Muscle layer of duodenum (tissue), 2 donors: ENCODE measurements around the gene ULK4.

Experiments used
- H3K27ac ChIP-seq: one replicate; pipeline ENCODE4 v1.7.0; 2013; ENCODE audit warnings: mild to moderate bottlenecking, low read length
- H3K27me3 ChIP-seq: one replicate; pipeline ENCODE4 v1.7.0; 2013; ENCODE audit warnings: low read depth, mild to moderate bottlenecking, control low read depth, low read length
- H3K36me3 ChIP-seq, 2 donors: one replicate each; pipeline ENCODE4 v1.7.0; 2013; ENCODE audit warnings: low read length in 2 of 2, control low read depth in 1 of 2, mild to moderate bottlenecking in 1 of 2; ENCODE audit not compliant: insufficient read depth in 2 of 2, control insufficient read depth in 1 of 2
- H3K4me1 ChIP-seq, 2 donors: one replicate each; pipeline ENCODE4 v1.7.0; 2013; ENCODE audit warnings: low read length in 2 of 2, mild to moderate bottlenecking in 2 of 2, control low read depth in 1 of 2, moderate library complexity in 1 of 2; ENCODE audit not compliant: insufficient read depth in 2 of 2, control insufficient read depth in 1 of 2
- H3K4me3 ChIP-seq, 2 donors: one replicate each; pipeline ENCODE4 v1.7.0; 2013; ENCODE audit warnings: low read length in 2 of 2, low read depth in 1 of 2, mild to moderate bottlenecking in 1 of 2
- H3K9me3 ChIP-seq, 2 donors: one replicate each; pipeline ENCODE4 v1.7.0; 2013; ENCODE audit warnings: low read length in 2 of 2, control low read depth in 1 of 2, mild to moderate bottlenecking in 1 of 2; ENCODE audit not compliant: control insufficient read depth in 1 of 2
- donor health status: healthy.

Gene ULK4

DNA sequence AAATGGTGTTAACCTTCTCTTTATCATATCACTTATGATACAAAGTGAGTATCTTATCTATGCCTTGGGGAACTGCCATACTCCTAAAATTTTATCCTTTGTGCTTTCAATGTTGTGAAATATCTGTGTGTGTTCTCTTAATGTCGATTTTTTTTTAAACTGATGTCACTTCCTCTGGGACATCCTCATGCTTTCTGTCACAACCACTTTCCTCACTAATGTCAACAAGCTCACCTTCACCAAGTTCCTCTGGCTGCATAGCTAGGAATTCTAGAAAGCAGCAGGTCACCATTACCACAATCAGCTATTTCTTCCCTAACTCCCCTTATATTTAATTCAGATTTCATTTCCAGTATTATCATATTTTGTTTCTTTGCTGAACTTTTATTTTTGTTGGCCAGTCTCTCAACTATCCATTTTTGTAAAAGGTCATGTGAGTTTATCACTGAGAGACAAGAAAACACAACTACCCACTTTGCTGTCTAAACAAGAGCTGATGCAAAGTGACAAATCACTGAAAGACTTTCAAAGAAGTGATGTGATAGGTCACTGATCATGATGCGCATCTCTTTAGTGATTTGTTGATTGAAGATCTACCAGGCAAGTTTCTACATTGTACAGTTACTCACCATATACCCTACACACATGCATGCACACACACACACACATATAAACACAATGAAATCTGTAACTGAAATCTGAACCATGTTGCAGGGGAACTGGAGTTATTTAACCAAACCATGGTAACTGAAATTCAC, 369.0 kb downstream of the ULK4 start:
- Histone ChIP-seq H3K27ac (no peak overlapping the region), H3K4me3 (no peak overlapping the region), H3K36me3 (no peaks in the 10 kb centered on the region), H3K4me1 (no peaks in the 10 kb centered on the region), H3K27me3 (no peaks in the 10 kb centered on the region), H3K9me3 (no peaks in the 10 kb centered on the region)

DNA sequence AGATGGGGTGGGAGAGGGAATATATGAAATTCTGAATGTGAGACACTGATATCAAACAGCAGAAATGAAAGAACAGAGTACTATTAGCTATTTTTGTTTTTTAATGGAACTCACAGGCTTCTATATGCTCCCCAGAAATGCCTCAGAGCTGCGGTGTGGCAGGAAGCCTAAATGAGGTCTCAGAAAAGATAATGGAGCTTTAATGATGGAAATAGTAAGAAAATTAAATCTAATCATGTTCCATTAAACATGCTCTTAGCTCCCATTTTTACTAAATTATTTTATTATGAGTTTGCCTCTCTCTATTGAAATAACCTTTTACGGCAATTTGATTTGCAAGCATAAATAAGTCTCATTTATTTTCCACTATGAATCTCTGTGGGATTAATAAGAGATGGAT, 378.9 kb downstream of the ULK4 start:
- Histone ChIP-seq H3K9me3 (no peaks in the 10 kb centered on the region), H3K4me1 (no peaks in the 10 kb centered on the region), H3K27ac (no peak overlapping the region), H3K27me3 (no peaks in the 10 kb centered on the region), H3K36me3 (no peaks in the 10 kb centered on the region), H3K4me3 (no peak overlapping the region)

DNA sequence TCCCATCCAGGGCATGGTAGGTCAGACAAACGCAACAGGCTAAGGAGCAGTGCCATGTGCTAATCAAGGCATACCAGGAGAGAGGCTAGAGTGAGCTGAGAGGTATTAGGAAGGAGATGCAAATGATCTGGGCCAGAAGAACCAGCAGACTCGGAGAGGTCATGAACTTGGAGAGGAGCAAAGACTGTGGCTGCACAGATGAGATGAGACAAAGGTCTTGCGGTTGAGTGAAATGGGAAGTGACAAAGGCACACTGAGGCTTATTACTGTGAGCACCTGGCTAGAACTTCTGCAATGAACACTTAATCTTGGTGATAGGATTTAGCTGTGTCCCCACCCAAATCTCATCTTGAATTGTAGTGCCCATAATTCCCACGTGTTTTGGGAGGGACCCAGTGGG, 380.2 kb downstream of the ULK4 start:
- Histone ChIP-seq H3K9me3 (no peaks in the 10 kb centered on the region), H3K27me3 (no peaks in the 10 kb centered on the region), H3K36me3 (no peaks in the 10 kb centered on the region), H3K27ac (no peak overlapping the region), H3K4me3 (no peak overlapping the region), H3K4me1 (no peaks in the 10 kb centered on the region)

DNA sequence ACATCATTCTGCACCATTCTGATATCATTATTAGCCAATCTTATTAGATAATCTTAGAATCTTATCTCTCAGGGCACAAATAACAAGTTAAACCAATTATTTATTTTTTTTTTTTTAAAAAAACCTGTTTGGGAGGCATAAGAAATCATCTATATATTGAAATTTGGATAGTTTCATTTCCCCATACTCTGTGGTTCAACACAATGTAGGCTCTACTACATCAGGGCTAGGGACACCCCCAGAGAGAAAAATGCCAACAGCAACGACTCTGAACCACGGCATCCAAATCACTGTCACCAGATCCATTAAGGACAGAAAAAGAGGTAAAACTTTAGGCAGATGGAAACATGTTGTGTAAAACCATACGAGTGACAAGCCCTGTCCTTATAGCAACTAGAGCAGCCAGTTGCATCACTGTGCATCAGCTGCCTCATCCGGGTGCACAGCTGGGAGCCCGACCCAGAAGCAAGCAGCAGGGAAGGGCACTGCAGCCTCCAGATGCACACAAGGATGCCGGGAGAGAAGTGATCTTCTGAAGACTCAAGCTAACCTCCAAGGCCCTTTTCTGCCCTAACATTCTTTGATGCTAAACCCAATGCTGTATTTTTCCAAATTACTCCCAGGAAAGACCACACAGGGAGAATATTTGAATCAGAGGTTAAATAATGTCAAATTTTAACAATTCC, 381.5 kb downstream of the ULK4 start:
- Histone ChIP-seq H3K27ac (no peak overlapping the region), H3K27me3 (no peaks in the 10 kb centered on the region), H3K9me3 (no peaks in the 10 kb centered on the region), H3K36me3 (no peaks in the 10 kb centered on the region), H3K4me3 (no peak overlapping the region), H3K4me1 (no peaks in the 10 kb centered on the region)

DNA sequence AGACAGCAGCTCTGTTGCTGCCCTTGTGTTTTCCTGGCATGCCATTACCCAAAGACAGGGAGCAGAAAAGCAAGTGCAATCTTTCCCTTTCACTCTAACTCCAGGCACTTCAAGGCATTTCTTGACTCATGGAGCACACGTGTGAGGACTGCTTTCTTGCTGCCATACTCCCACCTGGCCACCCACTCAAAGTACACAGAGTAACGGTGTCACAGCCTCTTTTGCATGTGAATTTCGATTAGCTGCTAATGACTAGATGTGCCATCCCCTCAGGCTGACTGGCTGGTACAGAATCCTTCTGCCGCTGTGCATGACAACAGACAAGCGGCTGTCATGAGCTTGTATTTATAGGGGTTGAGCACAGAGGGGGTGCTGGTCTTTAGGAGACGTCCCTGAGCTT, 382.0 kb downstream of the ULK4 start:
- no peaks in the 10 kb centered on the region for H3K36me3 ChIP-seq
- no peaks in the 10 kb centered on the region for H3K27me3 ChIP-seq
- no peaks in the 10 kb centered on the region for H3K9me3 ChIP-seq
- no peak overlapping the region for H3K4me3 ChIP-seq
- H3K4me1 ChIP-seq, result no peaks in the 10 kb centered on the region
- H3K27ac ChIP-seq, result no peak overlapping the region

DNA sequence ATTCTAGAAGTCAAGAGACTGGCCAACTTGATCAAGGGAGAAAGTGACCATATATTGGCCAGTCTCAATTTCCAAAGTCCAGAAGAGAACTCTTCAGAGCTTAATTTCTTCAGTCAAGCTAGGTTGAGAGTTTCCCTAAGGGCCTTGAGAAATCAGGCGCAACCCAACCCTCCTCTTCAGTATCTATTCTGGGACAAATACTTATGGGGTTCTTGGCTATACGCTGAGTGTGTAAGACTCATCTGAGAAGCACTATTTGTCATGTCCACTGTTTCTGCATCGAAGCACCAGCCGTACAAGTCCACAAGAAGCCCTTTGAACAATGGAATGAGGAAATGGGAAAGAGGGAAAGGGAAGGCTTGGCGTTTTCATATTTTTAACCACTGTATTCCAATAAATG, 383.1 kb downstream of the ULK4 start:
- no peak overlapping the region for H3K4me3 ChIP-seq
- H3K27me3 ChIP-seq, result no peaks in the 10 kb centered on the region
- no peaks in the 10 kb centered on the region for H3K36me3 ChIP-seq
- H3K9me3 ChIP-seq, result no peaks in the 10 kb centered on the region
- H3K4me1 ChIP-seq, result no peaks in the 10 kb centered on the region
- H3K27ac ChIP-seq, result no peak overlapping the region

DNA sequence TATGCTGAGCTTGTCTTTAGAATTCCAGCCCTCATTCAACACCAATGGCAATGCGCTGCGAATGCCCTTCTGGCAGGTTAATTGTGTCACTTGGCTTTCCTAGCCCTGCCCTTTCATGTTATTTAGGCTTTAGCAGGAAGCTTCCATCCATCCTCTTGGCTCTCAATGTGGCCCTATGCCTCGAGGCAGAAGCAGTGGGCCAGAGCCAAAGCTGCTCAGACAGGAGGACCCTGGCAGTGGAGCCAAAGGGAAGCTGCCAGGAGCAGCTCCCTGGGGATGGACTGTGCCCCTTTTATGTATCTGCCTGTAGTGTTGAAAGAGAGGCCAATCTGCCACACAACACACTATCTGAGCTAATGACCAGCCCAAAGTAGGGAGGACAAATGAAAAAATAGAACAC, 386.2 kb downstream of the ULK4 start:
- Histone ChIP-seq H3K27ac (no peak overlapping the region), H3K36me3 (no peaks in the 10 kb centered on the region), H3K9me3 (no peaks in the 10 kb centered on the region), H3K27me3 (no peaks in the 10 kb centered on the region), H3K4me3 (no peak overlapping the region), H3K4me1 (no peaks in the 10 kb centered on the region)

DNA sequence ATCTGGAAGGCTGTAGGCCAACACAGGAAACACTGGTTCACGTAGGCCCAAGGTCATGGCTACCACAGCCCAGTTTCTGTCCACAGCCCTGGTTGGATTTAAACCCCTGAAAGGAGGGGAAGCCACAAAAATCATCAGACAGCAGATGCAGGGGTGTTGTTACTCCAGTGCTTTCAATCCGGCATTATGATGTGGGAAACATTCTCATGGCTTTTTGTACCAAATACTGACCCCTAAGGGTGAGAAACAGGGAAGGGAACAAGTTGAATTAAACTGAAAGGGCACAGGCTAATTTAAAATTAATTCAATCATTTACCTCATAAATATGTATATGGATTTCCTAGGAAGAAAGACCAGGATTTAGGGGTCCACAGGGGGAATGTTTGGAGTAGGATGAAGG, 387.0 kb downstream of the ULK4 start:
- H3K4me3 ChIP-seq, result no peak overlapping the region
- no peaks in the 10 kb centered on the region for H3K27me3 ChIP-seq
- no peaks in the 10 kb centered on the region for H3K36me3 ChIP-seq
- no peaks in the 10 kb centered on the region for H3K9me3 ChIP-seq
- H3K27ac ChIP-seq, result no peak overlapping the region
- no peaks in the 10 kb centered on the region for H3K4me1 ChIP-seq

DNA sequence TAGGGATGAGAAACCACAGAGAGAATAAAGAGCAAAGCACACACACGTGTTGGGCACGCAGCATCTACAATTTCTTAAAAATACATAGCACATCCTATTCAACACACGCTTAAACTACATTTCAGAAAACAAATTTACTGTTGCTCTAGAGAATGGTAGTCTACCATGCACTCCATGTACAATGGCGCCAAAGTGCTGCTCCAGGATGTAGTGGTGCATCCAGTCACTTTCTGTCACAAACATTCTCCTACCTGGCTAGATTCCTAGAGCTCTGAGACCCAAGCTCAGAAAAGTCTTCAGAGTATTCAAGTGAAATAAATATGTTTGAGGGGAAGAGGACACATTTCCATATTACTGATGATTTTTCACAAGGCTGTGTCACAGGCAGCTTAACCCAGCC, 388.3 kb downstream of the ULK4 start:
- Histone ChIP-seq H3K9me3 (no peaks in the 10 kb centered on the region), H3K4me3 (no peak overlapping the region), H3K27ac (no peak overlapping the region), H3K27me3 (no peaks in the 10 kb centered on the region), H3K36me3 (no peaks in the 10 kb centered on the region), H3K4me1 (no peaks in the 10 kb centered on the region)

DNA sequence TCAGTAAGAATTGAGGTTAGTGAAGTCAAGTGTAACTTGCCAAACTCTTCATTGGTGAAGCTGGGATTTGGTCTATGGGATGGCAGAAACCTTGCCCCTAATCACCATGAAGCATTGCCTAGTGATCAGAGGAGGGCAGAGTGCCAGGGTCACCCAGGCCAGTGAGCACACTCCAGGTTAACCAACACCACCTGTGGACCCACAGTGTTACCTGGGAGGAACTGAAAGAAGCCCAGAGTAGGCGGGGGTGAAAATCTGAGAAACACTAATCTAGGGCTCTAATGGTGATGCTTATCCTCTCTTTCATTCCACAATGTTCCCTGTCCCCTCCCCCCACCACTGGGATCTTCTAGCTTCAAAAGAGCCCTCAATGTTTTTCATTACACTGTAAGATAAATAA, 389.8 kb downstream of the ULK4 start:
- Histone ChIP-seq H3K9me3 (no peaks in the 10 kb centered on the region), H3K4me1 (no peaks in the 10 kb centered on the region), H3K4me3 (no peak overlapping the region)

DNA sequence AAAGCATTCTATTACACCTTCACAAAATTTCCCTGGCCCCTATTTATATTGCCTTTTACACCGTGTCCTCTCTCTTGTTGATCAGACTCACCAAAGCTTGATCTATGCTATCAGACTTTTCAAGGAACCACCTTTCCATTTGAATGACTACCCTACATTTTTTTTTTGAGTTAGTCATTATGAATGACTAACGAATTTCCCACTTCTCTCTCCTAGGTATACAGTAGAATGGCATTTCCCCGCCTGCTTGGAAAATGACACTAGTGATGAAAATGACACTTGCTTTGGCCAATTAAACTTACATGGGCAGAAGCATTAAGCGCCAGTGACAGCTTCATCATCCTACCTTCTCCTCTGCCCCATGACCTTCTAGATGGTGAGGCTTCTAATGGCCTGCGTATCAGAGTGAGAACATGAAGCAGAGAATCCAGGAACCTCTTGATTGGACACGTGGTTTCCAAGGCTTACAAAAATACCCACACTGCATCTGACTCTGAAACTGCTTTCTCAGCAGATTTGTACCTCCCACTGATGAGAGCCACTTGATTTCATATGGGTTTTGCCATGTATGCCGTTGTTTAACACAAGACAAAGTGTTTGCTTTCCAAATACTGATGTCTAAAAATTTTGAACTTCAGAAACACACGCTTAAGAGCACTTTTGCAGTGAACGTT, 392.1 kb downstream of the ULK4 start:
- H3K27me3 ChIP-seq, result no peaks in the 10 kb centered on the region
- no peaks in the 10 kb centered on the region for H3K9me3 ChIP-seq
- H3K4me3 ChIP-seq, result no peak overlapping the region
- H3K36me3 ChIP-seq, result no peaks in the 10 kb centered on the region
- no peaks in the 10 kb centered on the region for H3K4me1 ChIP-seq
- no peak overlapping the region for H3K27ac ChIP-seq

More for the DNA sequence above, 389.8 kb downstream of the ULK4 start:
- H3K27me3 ChIP-seq, result no peaks in the 10 kb centered on the region
- H3K36me3 ChIP-seq, result no peaks in the 10 kb centered on the region
- H3K27ac ChIP-seq, result no peak overlapping the region
